Subcutaneous adipose tissue (tissue), 4 donors: ENCODE data around the gene GDF11. TPM values are rescaled to one million over a fixed set of nuclear protein-coding genes. Genes with fewer than 3 reads are reported as not detected.

ENCODE experiments used
- total RNA-seq, 4 donors: library from RNA; depleted of rRNA; stranded (reverse); fragments of >200 nt; gene quantifications; one replicate each; pipeline ENCODE4 v1.1.0, GENCODE V29; 2016
- TF ChIP-seq, protein P1 (sequence below): fragments of 450-650 bp; IDR thresholded peaks from one replicate; pipeline ENCODE4 v1.5.1; 2016; ENCODE audit warnings: low read depth, mild to moderate bottlenecking, control low read depth, antibody characterized with exemption, moderate library complexity

GDF11 gene
- total RNA-seq = 1 to 10 TPM in 3 of 4 donors, under 1 TPM in 1; 0.82 to 1.8 (median 1.2) TPM

DNA sequence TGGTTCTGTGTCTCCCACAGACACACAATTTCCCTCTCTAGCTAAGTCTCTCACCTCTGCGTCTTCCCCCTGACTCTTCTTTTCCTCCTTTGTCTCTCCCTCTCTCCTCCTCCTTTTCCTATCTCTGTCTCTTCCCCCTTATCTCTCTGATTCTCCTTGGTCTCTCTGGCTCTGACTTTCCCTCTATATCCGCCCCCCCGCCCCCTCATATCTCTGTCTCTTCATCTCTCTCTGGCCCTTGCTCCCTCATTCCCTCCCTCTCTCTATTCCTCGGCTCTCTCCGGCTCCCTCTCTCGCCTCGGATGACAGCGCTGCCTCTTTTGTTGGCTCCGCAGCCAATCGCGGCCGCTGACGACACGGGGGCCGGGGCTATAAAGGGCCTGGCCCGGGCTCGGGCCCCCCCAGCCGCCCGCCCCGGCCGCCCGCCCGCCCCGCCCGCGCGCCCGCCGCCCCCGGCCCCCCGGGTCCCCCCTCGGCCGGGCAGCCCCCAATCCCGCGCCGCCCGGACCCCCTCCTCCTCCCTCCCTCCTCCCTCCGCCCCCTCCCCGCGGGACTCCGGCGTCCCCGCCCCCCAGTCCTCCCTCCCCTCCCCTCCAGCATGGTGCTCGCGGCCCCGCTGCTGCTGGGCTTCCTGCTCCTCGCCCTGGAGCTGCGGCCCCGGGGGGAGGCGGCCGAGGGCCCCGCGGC, at the start of gene GDF11:
Gene GDF11, plus strand, starts transcription at position 404 of the 687 bp plus-strand sequence. Its CDS starts 195 bp downstream, at position 599.
- TF ChIP-seq, protein P1, sequence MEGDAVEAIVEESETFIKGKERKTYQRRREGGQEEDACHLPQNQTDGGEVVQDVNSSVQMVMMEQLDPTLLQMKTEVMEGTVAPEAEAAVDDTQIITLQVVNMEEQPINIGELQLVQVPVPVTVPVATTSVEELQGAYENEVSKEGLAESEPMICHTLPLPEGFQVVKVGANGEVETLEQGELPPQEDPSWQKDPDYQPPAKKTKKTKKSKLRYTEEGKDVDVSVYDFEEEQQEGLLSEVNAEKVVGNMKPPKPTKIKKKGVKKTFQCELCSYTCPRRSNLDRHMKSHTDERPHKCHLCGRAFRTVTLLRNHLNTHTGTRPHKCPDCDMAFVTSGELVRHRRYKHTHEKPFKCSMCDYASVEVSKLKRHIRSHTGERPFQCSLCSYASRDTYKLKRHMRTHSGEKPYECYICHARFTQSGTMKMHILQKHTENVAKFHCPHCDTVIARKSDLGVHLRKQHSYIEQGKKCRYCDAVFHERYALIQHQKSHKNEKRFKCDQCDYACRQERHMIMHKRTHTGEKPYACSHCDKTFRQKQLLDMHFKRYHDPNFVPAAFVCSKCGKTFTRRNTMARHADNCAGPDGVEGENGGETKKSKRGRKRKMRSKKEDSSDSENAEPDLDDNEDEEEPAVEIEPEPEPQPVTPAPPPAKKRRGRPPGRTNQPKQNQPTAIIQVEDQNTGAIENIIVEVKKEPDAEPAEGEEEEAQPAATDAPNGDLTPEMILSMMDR = no peak

- TF ChIP-seq, protein P1 = no peak
Measured at GRCh38 chr12:55693323-55694187, 49.4 kb upstream of the GDF11 start.

GRCh38 chr12:55694188-55694515, 48.8 kb upstream of the GDF11 start:
- TF ChIP-seq, protein P1 = no peak

DNA sequence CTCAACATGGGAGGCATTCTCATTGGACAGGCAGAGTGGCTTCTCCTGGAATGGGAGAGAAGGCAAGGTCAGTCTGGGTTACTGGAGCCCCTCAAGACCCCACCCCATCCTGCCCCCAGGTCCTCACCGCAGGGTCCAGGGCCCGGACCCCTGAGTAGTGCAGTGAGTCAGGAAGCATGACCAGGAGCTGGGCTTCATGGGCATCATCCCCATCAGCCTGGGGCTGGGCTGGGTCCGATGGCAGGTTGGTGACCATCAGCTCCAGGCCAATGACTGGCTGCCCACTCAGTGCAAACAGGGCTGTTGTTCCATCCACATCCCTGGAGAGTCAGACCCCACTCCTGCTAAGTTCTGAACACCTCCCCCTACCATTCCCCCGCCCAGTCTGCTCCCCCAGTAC, 48.3 kb upstream of the GDF11 start:
- TF ChIP-seq, protein P1 = no peak

- TF ChIP-seq, protein P1 = no peak
Measured at GRCh38 chr12:55695349-55695748, 47.6 kb upstream of the GDF11 start.

- TF ChIP-seq, protein P1 = no peak
Measured at GRCh38 chr12:55696141-55696540, 46.8 kb upstream of the GDF11 start.

DNA sequence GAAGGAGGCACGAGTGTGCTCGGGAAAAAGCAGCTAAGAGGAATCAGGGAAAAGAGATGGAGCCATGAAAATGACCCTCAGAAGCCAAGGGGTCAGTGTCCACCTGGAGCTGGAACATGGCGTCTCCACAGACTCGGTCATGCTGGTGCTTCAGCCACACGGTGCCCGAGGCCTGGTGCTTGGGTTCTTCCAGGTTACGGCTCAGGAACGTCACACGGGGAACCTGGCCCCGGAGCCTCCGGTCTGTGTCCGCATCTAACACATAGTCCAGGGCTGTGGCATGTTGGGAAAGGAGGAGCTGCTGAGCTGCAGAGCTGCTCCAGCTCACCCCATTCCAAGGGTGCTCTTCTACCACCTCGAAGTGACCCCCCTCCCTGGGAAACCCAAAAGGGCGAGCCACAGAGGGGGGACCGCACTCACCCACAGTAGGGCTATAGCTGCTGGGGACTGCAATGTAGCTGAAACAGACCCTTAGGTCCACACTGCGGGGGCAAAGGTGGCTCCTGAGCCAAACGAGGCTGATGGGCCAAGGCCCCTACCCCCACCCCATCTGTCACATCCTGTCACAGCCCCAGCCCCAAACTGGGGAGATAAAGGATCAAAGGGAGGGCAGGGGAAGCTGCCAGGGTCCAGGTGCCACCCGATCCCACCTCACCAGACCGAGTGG, 46.0 kb upstream of the GDF11 start:
- TF ChIP-seq, protein P1 = no peak
